Osteocyte (in vitro differentiated cells): ENCODE data around the gene RNF166. TPM values are rescaled to one million over a fixed set of nuclear protein-coding genes. Genes with fewer than 3 reads are reported as not detected.

ENCODE experiments used
- DNase-seq: peaks from one replicate; pipeline ENCODE4 v3.0.0; 2021; ENCODE audit warnings: mixed read lengths; ENCODE audit not compliant: unreplicated experiment; ENCODE audit errors: extremely low spot score
- H3K27ac Mint-ChIP-seq: one replicate; pipeline ENCODE4 v1.8.0; 2021; ENCODE audit warnings: mild to moderate bottlenecking, mixed read lengths; ENCODE audit not compliant: unreplicated experiment
- H3K27me3 Mint-ChIP-seq: one replicate; pipeline ENCODE4 v1.8.0; 2021; ENCODE audit warnings: mixed read lengths; ENCODE audit not compliant: unreplicated experiment
- H3K36me3 Mint-ChIP-seq: one replicate; pipeline ENCODE4 v1.8.0; 2021; ENCODE audit warnings: mixed read lengths; ENCODE audit not compliant: unreplicated experiment
- H3K4me1 Mint-ChIP-seq: one replicate; pipeline ENCODE4 v1.8.0; 2021; ENCODE audit warnings: mixed read lengths; ENCODE audit not compliant: unreplicated experiment
- H3K4me3 Mint-ChIP-seq: one replicate; pipeline ENCODE4 v1.8.0; 2021; ENCODE audit warnings: mild to moderate bottlenecking, moderate library complexity, mixed read lengths; ENCODE audit not compliant: unreplicated experiment
- H3K9me3 Mint-ChIP-seq: one replicate; pipeline ENCODE4 v1.8.0; 2021; ENCODE audit warnings: mixed read lengths; ENCODE audit not compliant: unreplicated experiment
- total RNA-seq: library from RNA; stranded (reverse); gene quantifications from 2 replicates; pipeline ENCODE4 v1.2.1, GENCODE V29; 2021
- TF ChIP-seq, protein P1 (sequence below): fragments of 200-600 bp; sonication (generic); IDR thresholded peaks from 2 replicates; pipeline ENCODE4 v1.5.0; 2021; ENCODE audit warnings: antibody characterized with exemption, mild to moderate bottlenecking, moderate library complexity

Gene RNF166
- total RNA-seq, 1 donor from 2014 or later: 17.2 TPM

DNA sequence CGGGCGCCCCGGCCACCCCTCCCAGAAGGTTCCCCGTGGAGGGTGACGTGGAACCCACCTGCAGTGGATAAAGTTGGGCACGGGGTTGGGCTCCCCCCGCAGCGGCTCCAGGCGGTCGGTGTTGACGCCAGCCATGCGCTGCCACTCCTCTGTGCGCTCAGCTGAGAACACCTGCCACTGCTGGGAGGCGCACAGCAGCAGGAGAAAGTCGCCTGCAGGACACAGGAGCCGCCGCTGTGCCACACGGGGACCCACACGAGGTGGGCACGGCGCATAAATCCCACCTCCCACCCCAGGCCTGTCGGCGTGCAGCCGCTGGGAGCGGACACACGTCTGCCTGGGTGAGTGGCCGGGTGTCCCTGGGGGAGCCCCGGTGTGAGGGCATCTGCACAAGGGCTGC lies 20.8 kb upstream of the RNF166 start:
- Mint-ChIP-seq H3K4me1 (peaks cover 5% of the 10 kb centered on the region), H3K27me3 (no peaks in the 10 kb centered on the region), H3K27ac (no peak overlapping the region)

DNA sequence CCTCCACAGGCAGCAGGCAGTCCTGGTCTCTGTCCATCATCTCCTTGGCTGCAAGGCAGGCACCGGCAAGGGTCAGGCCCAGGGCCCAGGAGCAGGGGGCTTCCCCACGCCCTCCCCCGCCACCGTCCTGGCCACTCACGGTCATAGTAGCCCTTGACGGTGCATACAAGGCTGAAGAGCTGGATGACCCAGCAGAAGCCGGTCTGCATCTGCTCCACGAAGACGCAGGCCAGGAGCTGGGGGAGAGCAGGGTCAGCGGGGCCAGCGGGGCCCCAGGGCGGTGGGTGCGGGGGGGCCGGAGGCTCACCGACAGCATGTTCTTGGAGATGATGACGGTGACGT lies 20.2 kb upstream of the RNF166 start:
- H3K27me3 Mint-ChIP-seq: no peaks in the 10 kb centered on the region
- no peak for DNase-seq
- H3K9me3 Mint-ChIP-seq: no peaks in the 10 kb centered on the region
- H3K4me1 Mint-ChIP-seq: peaks cover 5% of the 10 kb centered on the region
- no peak overlapping the region for H3K4me3 Mint-ChIP-seq
- H3K27ac Mint-ChIP-seq: no peak overlapping the region
- peaks cover 16% of the 10 kb centered on the region for H3K36me3 Mint-ChIP-seq
- TF ChIP-seq, protein P1, sequence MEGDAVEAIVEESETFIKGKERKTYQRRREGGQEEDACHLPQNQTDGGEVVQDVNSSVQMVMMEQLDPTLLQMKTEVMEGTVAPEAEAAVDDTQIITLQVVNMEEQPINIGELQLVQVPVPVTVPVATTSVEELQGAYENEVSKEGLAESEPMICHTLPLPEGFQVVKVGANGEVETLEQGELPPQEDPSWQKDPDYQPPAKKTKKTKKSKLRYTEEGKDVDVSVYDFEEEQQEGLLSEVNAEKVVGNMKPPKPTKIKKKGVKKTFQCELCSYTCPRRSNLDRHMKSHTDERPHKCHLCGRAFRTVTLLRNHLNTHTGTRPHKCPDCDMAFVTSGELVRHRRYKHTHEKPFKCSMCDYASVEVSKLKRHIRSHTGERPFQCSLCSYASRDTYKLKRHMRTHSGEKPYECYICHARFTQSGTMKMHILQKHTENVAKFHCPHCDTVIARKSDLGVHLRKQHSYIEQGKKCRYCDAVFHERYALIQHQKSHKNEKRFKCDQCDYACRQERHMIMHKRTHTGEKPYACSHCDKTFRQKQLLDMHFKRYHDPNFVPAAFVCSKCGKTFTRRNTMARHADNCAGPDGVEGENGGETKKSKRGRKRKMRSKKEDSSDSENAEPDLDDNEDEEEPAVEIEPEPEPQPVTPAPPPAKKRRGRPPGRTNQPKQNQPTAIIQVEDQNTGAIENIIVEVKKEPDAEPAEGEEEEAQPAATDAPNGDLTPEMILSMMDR: no peak

More for the DNA sequence above, 20.8 kb upstream of the RNF166 start:
- TF ChIP-seq, protein P1: no peak
- no peak for DNase-seq
- H3K4me3 Mint-ChIP-seq: no peak overlapping the region
- H3K9me3 Mint-ChIP-seq: no peaks in the 10 kb centered on the region
- peaks cover 18% of the 10 kb centered on the region for H3K36me3 Mint-ChIP-seq

DNA sequence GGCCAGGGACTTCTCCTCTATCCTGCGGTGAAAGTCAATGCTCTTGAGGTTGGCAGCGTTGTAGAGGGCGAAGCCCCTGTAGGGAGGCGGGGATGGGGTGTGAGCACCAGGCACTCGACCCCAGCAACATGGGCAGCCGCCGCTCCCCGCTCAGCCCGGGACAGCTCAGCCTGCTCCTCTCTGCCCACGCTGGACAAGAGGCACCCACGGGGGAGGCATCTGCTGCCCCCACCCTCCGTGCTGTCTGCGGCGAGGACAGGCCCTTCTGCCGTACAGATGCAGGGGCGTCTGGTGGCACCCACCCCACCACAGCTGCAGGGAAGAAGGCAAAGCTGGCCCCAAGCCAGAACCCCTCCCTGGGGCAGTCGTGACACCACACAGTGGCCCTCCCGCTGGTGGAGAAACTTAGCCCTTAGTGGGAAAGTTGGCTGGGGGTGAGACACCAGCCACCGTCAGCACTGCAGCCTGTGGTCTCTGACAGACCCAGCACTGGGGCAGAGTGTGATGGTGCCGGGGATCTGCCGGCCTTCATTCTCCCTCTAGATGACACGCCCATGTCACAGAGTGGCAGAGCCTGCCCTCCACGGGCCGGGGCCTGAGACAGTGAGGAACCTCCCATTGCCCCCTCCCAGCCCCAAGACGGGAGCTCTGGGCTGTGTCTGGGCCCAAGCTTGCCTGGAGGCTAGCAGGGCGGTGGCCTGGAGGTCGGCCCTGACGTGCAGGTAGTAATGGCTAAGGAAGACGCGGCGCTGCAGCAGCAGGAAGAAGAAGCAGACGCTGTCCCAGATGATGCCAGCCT lies 19.6 kb upstream of the RNF166 start:
- DNase-seq: no peak
- Mint-ChIP-seq H3K4me3 (no peak overlapping the region), H3K9me3 (no peaks in the 10 kb centered on the region), H3K4me1 (peaks cover 5% of the 10 kb centered on the region), H3K36me3 (peaks cover 10% of the 10 kb centered on the region), H3K27me3 (no peaks in the 10 kb centered on the region), H3K27ac (no peak overlapping the region)
- TF ChIP-seq, protein P1: no peak

DNA sequence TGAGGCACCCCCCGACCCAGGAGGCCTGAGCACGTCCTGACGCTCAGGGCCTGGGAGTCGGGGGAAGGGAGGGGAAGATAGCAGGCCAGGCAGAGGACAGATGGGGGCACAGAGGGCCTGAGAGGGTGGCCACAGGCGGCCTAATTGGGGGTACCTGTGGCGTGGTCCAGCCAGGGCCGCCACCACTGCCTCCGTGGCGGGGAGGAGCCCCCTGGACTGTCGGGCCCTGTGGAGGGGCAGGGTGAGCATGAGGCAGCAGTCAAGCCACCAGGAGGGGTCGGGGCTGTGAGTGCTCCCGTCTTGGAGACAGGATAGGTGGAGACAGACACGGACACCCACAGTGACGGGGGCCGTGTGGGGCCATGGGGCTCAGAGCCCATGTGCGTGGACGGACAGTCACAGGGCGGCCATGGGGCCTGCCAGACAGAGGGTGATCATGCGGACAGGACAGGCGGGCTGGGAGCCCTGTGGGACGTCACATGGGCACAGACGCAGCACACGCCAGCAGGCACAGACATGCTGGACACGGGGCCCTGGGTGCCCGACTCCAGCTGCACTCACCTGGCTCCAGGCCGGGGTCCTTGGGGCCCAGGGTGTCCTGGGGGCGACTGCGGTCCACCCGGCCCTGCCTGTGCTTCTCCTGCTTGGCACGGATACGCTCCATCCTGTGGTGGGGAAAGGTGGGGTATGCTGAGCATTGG lies 18.8 kb upstream of the RNF166 start:
- Mint-ChIP-seq H3K36me3 (peaks cover 15% of the 10 kb centered on the region), H3K9me3 (no peaks in the 10 kb centered on the region), H3K27me3 (no peaks in the 10 kb centered on the region), H3K4me3 (no peak overlapping the region), H3K4me1 (peaks cover 5% of the 10 kb centered on the region), H3K27ac (no peak overlapping the region)
- DNase-seq: no peak
- TF ChIP-seq, protein P1: no peak

DNA sequence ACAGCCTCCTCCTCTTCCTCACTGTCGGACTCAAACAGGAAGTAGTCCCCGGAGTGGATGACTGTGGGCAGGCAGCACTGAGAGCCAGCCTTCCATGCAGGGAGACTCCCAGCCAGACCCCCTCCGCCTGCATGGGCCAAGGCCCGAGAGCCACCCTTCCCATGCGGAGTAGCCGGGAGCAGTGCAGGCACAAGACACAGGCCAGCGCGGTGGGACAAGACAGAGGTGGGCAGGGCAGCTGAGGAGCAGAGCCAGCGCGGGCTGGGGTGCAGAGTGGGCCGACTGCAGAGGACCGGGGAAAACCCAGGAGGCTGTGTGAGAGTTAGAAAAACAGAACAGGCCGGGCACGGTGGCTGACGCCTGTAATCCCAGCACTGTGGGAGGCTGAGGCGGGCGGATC lies 17.7 kb upstream of the RNF166 start:
- DNase-seq: no peak

More for the DNA sequence above, 17.7 kb upstream of the RNF166 start:
- Mint-ChIP-seq H3K27ac (no peak overlapping the region), H3K36me3 (peaks cover 22% of the 10 kb centered on the region), H3K4me3 (no peak overlapping the region), H3K4me1 (peaks cover 5% of the 10 kb centered on the region), H3K27me3 (no peaks in the 10 kb centered on the region), H3K9me3 (no peaks in the 10 kb centered on the region)
- TF ChIP-seq, protein P1: no peak
